A549 (cell line): Measurements from ENCODE around the gene RRP12. TPM values are rescaled to one million over a fixed set of nuclear protein-coding genes. Genes with fewer than 3 reads are reported as not detected.

Source experiments
- ATAC-seq, 2 experiments: fragments of 200-7000 bp in 1 of 2; fragments of >200 bp in 1 of 2; cut with Nextera tagmentation in 1 of 2; cut with Tn5 transposase in 1 of 2; 3 replicates each; pipeline versions ENCODE4 v1.8.0 to v1.9.1; 2018 to 2020; ENCODE audit warnings: mild to moderate bottlenecking in 1 of 2, moderate library complexity in 1 of 2
- CTCF ChIA-PET: fragments of 300-600 bp; sonication (Branson Sonifier 250); formaldehyde crosslinking; extraction: SDS; loops from one replicate; lab custom pipeline; 2021; ENCODE audit warnings: antibody characterized with exemption, inconsistent platforms; lab: Yijun Ruan, JAX
- POLR2A ChIA-PET: fragments of 350-600 bp; formaldehyde crosslinking; extraction: SDS; loops from one replicate; lab custom pipeline; 2021; ENCODE audit warnings: antibody characterized with exemption, inconsistent platforms; lab: Yijun Ruan, JAX
- DNase-seq, 2 experiments: peaks; one replicate each; pipeline versions ENCODE4 v3.0.0 to v3.0.0-alpha.2; 2011 to 2016; ENCODE audit warnings: low read depth in 1 of 2, low spot score in 1 of 2
- FAIRE-seq: peaks from 2 replicates; lab custom pipeline; 2011; peaks lifted over from hg19 to GRCh38; lab: Jason Lieb, UNC
- H3K27ac ChIP-seq, 2 experiments: fragments of >200 bp; sonication (Bioruptor Twin); formaldehyde crosslinking; 3 replicates each; pipeline ENCODE4 v1.5.1; 2016 to 2017
- H3K4me1 ChIP-seq: fragments of >200 bp; sonication (Bioruptor Twin); formaldehyde crosslinking; 3 replicates; pipeline ENCODE4 v1.6.1; 2016
- H3K4me2 ChIP-seq: fragments of >200 bp; sonication (Bioruptor Twin); formaldehyde crosslinking; 3 replicates; pipeline ENCODE4 v1.6.1; 2016
- H3K4me3 ChIP-seq: fragments of >200 bp; sonication (Bioruptor Twin); formaldehyde crosslinking; 3 replicates; pipeline ENCODE4 v1.5.1; 2016
- H3K9me3 ChIP-seq: fragments of >200 bp; sonication (Bioruptor Twin); formaldehyde crosslinking; 3 replicates; pipeline ENCODE4 v1.6.1; 2016
- CBX2 ChIP-seq: fragments of 200-600 bp; sonication (generic); IDR thresholded peaks from 2 replicates; pipeline ENCODE4 v1.6.1; 2016; ENCODE audit warnings: low read depth, mild to moderate bottlenecking, borderline replicate concordance
- CBX8 ChIP-seq: fragments of 200-600 bp; sonication (generic); IDR thresholded peaks from 2 replicates; pipeline ENCODE4 v1.6.1; 2016
- CEBPB ChIP-seq, 2 experiments: fragments of >200 bp in 1 of 2; sonication (Bioruptor Twin) in 1 of 2; formaldehyde crosslinking in 1 of 2; IDR thresholded peaks; 2 replicates each; pipeline ENCODE4 v1.6.1; 2012 to 2016
- E2F6 ChIP-seq: IDR thresholded peaks from 2 replicates; pipeline ENCODE4 v1.6.1; 2012; ENCODE audit warnings: low read depth, borderline replicate concordance
- EHF ChIP-seq: fragments of 250-450 bp; sonication (Bioruptor Pico); IDR thresholded peaks from 2 replicates; pipeline ENCODE4 v1.5.0; 2020; ENCODE audit warnings: mild to moderate bottlenecking
- EP300 ChIP-seq, 2 experiments: fragments of >200 bp; sonication (Bioruptor Twin); formaldehyde crosslinking; IDR thresholded peaks; 2 replicates in 1 of 2; 3 replicates in 1 of 2; pipeline ENCODE4 v1.6.1; 2016 to 2017
- FOXS1 ChIP-seq: fragments of 250-450 bp; sonication (Bioruptor Pico); IDR thresholded peaks from 2 replicates; pipeline ENCODE4 v1.5.0; 2020; ENCODE audit warnings: mild to moderate bottlenecking, moderate library complexity
- HES2 ChIP-seq: fragments of >200 bp; sonication (Bioruptor Twin); formaldehyde crosslinking; IDR thresholded peaks from 2 replicates; pipeline ENCODE4 v1.6.1; 2016
- HOXA7 ChIP-seq: fragments of 250-450 bp; sonication (Bioruptor Pico); IDR thresholded peaks from 2 replicates; pipeline ENCODE4 v1.5.0; 2020; ENCODE audit warnings: mild to moderate bottlenecking, moderate library complexity
- JUN ChIP-seq, 2 experiments: fragments of >200 bp; sonication (Bioruptor Twin); formaldehyde crosslinking; IDR thresholded peaks; 2 replicates in 1 of 2; 3 replicates in 1 of 2; pipeline ENCODE4 v1.6.1; 2016 to 2017
- KDM5A ChIP-seq: fragments of 200-600 bp; sonication (generic); IDR thresholded peaks from 2 replicates; pipeline ENCODE4 v1.6.1; 2016; ENCODE audit warnings: antibody characterized with exemption, mild to moderate bottlenecking
- MAX ChIP-seq: IDR thresholded peaks from 2 replicates; pipeline ENCODE4 v1.6.1; 2012
- NPAS2 ChIP-seq: fragments of 250-450 bp; sonication (Bioruptor Pico); IDR thresholded peaks from 2 replicates; pipeline ENCODE4 v1.8.0; 2022; ENCODE audit warnings: mild to moderate bottlenecking, moderate library complexity, borderline replicate concordance
- NR3C1 ChIP-seq: fragments of >200 bp; sonication (Bioruptor Twin); formaldehyde crosslinking; IDR thresholded peaks from 3 replicates; pipeline ENCODE4 v1.6.1; 2017
- POLR2AphosphoS2 ChIP-seq: conservative IDR thresholded peaks from 2 replicates; pipeline ENCODE4 v1.6.1; 2012; ENCODE audit warnings: low read length, improper control_type of control experiment, inconsistent platforms
- RAD21 ChIP-seq, 2 experiments: fragments of >200 bp in 1 of 2; sonication (Bioruptor Twin) in 1 of 2; formaldehyde crosslinking in 1 of 2; IDR thresholded peaks in 1 of 2; conservative IDR thresholded peaks in 1 of 2; 2 replicates in 1 of 2; 3 replicates in 1 of 2; pipeline ENCODE4 v1.6.1; 2012 to 2018; ENCODE audit warnings: inconsistent platforms in 1 of 2
- RARB ChIP-seq: fragments of 250-450 bp; sonication (Bioruptor Pico); IDR thresholded peaks from 2 replicates; pipeline ENCODE4 v1.8.0; 2021; ENCODE audit warnings: mild to moderate bottlenecking, moderate library complexity
- RFX5 ChIP-seq: fragments of 450-650 bp; IDR thresholded peaks from 2 replicates; pipeline ENCODE4 v1.7.1; 2014; ENCODE audit warnings: antibody characterized with exemption, mild to moderate bottlenecking, moderate library complexity
- SMC3 ChIP-seq: fragments of >200 bp; sonication (Bioruptor Twin); formaldehyde crosslinking; IDR thresholded peaks from 3 replicates; pipeline ENCODE4 v1.6.1; 2018; ENCODE audit warnings: inconsistent platforms
- TP53 ChIP-seq: fragments of 250-450 bp; sonication (Bioruptor Pico); IDR thresholded peaks from 2 replicates; pipeline ENCODE4 v1.5.0; 2021; ENCODE audit warnings: mild to moderate bottlenecking, moderate library complexity
- WGBS: methylation state at CpG from one replicate; pipeline ENCODE4 v1.1.6; 2017; ENCODE audit errors: missing lambda C conversion rate; 5-methylcytosine and 5-hydroxymethylcytosine counted together
- polyA plus RNA-seq, 4 experiments: library from polyadenylated mRNA; depleted of rRNA in 3 of 4; stranded (reverse); fragments of >200 nt; fragmentation: RNase III in 1 of 4; extraction: RNeasy Plus Mini Kit Qiagen cat#74134 plus additional on column Dnase treatment in 1 of 4; gene quantifications; 2 replicates in 3 of 4; 3 replicates in 1 of 4; pipeline ENCODE4 v1.2.3, GENCODE V29; 2011 to 2017
- TF ChIP-seq, protein P1 (sequence below): fragments of 200-600 bp; sonication (generic); IDR thresholded peaks from 2 replicates; pipeline ENCODE4 v1.6.1; 2016; ENCODE audit warnings: antibody characterized with exemption, mild to moderate bottlenecking, moderate library complexity
- TF ChIP-seq, protein P2 (sequence below): fragments of 450-650 bp; IDR thresholded peaks from 2 replicates; pipeline ENCODE4 v1.6.1; 2014; ENCODE audit warnings: antibody characterized with exemption

RRP12 gene
- polyA plus RNA-seq, 2 of the 4 experiments (the other 2 are of a cell fraction), result 37.9 to 40.8 TPM

DNA sequence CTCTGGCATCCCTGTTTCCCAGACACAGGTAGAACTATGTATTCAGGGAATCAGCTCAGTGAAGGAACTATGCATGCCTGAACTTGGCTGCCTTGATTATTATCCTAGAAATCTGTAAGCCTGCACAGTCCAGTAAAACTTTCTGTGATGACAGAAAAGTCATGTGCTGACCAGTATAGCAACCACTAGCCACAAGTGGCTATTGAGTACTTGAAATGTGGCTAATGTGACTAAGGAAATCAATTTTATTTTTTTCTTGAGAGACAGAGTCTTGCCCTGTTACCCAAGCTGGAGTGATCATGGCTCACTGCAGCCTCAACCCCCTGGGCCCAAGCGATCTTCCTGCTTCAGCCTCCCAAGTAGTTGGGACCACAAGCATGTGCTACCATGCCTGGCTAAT, 41.1 kb upstream of the RRP12 start (continued):
- TF ChIP-seq, protein P1, sequence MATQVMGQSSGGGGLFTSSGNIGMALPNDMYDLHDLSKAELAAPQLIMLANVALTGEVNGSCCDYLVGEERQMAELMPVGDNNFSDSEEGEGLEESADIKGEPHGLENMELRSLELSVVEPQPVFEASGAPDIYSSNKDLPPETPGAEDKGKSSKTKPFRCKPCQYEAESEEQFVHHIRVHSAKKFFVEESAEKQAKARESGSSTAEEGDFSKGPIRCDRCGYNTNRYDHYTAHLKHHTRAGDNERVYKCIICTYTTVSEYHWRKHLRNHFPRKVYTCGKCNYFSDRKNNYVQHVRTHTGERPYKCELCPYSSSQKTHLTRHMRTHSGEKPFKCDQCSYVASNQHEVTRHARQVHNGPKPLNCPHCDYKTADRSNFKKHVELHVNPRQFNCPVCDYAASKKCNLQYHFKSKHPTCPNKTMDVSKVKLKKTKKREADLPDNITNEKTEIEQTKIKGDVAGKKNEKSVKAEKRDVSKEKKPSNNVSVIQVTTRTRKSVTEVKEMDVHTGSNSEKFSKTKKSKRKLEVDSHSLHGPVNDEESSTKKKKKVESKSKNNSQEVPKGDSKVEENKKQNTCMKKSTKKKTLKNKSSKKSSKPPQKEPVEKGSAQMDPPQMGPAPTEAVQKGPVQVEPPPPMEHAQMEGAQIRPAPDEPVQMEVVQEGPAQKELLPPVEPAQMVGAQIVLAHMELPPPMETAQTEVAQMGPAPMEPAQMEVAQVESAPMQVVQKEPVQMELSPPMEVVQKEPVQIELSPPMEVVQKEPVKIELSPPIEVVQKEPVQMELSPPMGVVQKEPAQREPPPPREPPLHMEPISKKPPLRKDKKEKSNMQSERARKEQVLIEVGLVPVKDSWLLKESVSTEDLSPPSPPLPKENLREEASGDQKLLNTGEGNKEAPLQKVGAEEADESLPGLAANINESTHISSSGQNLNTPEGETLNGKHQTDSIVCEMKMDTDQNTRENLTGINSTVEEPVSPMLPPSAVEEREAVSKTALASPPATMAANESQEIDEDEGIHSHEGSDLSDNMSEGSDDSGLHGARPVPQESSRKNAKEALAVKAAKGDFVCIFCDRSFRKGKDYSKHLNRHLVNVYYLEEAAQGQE, result no peak
- TF ChIP-seq HES2 (no peak), CBX2 (no peak), CBX8 (no peak), POLR2AphosphoS2 (no peak)

GRCh38 chr10:97435211-97435610, 34.1 kb upstream of the RRP12 start:
- 91% methylated on average over 6 of the region's 6 CpGs for WGBS
- Histone ChIP-seq H3K4me1 (no peaks in the 10 kb centered on the region), H3K27ac (no peak overlapping the region), H3K9me3 (no peaks in the 10 kb centered on the region), H3K4me2 (no peak overlapping the region), H3K4me3 (no peak overlapping the region)
- no peak for TF ChIP-seq E2F6
- TF ChIP-seq TP53 (CRISPR knock-in tag), result no peak
- no peak for TF ChIP-seq EHF (CRISPR knock-in tag)
- no peak for TF ChIP-seq RARB (CRISPR knock-in tag)
- no peak for TF ChIP-seq JUN (IDR thresholded peaks at IDR 0.05)
- no peak for TF ChIP-seq EP300 (IDR thresholded peaks at IDR 0.05)
- TF ChIP-seq MAX, result no peak
- TF ChIP-seq NPAS2 (CRISPR knock-in tag), result no peak
- no peak for TF ChIP-seq HOXA7
- TF ChIP-seq RFX5, result no peak
- TF ChIP-seq NR3C1, result no peak
- TF ChIP-seq SMC3, result no peak
- TF ChIP-seq, protein P2, sequence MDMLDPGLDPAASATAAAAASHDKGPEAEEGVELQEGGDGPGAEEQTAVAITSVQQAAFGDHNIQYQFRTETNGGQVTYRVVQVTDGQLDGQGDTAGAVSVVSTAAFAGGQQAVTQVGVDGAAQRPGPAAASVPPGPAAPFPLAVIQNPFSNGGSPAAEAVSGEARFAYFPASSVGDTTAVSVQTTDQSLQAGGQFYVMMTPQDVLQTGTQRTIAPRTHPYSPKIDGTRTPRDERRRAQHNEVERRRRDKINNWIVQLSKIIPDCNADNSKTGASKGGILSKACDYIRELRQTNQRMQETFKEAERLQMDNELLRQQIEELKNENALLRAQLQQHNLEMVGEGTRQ, result no peak
- no peak for TF ChIP-seq RAD21 (conservative IDR thresholded peaks at IDR 0.05 in 1 of 2, IDR thresholded peaks at IDR 0.05 in 1 of 2)
- no peak for TF ChIP-seq KDM5A
- TF ChIP-seq CBX8, result no peak
- ATAC-seq (no peak), FAIRE-seq (no peak), DNase-seq (no peak)
- POLR2A ChIA-PET, result no interaction called here
- CTCF ChIA-PET, result interaction anchor here (0.7 to 2.5 kb wide), 4 partner anchors 9 to 136 kb away, joined by 3 to 7 read pairs (median 4); no protein-coding TSS in a partner anchor

- TF ChIP-seq TP53 (CRISPR knock-in tag) (no peak), MAX (no peak), CBX2 (no peak), CEBPB (IDR thresholded peaks at IDR 0.05) (no peak), FOXS1 (CRISPR knock-in tag) (no peak), POLR2AphosphoS2 (no peak)
- TF ChIP-seq, all 56 proteins: peak for 0
- Histone ChIP-seq H3K4me3 (no peak overlapping the region), H3K27ac (no peak overlapping the region), H3K4me2 (no peak overlapping the region), H3K4me1 (no peaks in the 10 kb centered on the region), H3K9me3 (no peaks in the 10 kb centered on the region)
- 93% methylated on average over 1 of the region's 1 CpG for WGBS
- ATAC-seq (no peak; a peak in 1 of 6 replicates), DNase-seq (no peak), FAIRE-seq (no peak)
- ChIA-PET CTCF (interaction anchor here (1.0 to 2.5 kb wide), 4 partner anchors 10 to 137 kb away, joined by 3 to 7 read pairs (median 5); no protein-coding TSS in a partner anchor), POLR2A (no interaction called here)
These were observed 33.4 kb upstream of the RRP12 start for GRCh38 chr10:97434557-97434956.
